Subcutaneous adipose tissue (tissue), 4 donors: ENCODE results near the gene CLK2. TPM values are rescaled to one million over a fixed set of nuclear protein-coding genes. Genes with fewer than 3 reads are reported as not detected.

Experiments
- total RNA-seq, 4 donors: library from RNA; depleted of rRNA; stranded (reverse); fragments of >200 nt; gene quantifications; one replicate each; pipeline ENCODE4 v1.1.0, GENCODE V29; 2016
- TF ChIP-seq, protein P1 (sequence below): fragments of 450-650 bp; IDR thresholded peaks from one replicate; pipeline ENCODE4 v1.5.1; 2016; ENCODE audit warnings: low read depth, mild to moderate bottlenecking, control low read depth, antibody characterized with exemption, moderate library complexity

CLK2 gene
- total RNA-seq, 4 donors from 2014 or later = 23.5 to 36.7 (median 26.3) TPM

DNA sequence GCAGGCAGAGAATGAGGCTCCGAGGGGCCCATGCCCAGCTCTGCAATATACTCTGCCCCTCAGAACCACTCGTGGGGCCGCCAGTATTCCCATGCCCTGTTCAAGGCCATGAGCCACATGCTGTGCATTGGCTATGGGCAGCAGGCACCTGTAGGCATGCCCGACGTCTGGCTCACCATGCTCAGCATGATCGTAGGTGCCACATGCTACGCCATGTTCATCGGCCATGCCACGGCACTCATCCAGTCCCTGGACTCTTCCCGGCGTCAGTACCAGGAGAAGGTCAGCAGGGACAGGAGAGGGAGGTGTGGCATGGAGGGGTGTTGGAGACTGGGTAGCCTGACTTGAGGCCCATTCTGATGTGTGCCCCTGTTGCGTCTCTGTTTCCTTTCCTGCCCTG is 11.2 kb upstream of the CLK2 start:
- TF ChIP-seq, protein P1, sequence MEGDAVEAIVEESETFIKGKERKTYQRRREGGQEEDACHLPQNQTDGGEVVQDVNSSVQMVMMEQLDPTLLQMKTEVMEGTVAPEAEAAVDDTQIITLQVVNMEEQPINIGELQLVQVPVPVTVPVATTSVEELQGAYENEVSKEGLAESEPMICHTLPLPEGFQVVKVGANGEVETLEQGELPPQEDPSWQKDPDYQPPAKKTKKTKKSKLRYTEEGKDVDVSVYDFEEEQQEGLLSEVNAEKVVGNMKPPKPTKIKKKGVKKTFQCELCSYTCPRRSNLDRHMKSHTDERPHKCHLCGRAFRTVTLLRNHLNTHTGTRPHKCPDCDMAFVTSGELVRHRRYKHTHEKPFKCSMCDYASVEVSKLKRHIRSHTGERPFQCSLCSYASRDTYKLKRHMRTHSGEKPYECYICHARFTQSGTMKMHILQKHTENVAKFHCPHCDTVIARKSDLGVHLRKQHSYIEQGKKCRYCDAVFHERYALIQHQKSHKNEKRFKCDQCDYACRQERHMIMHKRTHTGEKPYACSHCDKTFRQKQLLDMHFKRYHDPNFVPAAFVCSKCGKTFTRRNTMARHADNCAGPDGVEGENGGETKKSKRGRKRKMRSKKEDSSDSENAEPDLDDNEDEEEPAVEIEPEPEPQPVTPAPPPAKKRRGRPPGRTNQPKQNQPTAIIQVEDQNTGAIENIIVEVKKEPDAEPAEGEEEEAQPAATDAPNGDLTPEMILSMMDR = no peak

DNA sequence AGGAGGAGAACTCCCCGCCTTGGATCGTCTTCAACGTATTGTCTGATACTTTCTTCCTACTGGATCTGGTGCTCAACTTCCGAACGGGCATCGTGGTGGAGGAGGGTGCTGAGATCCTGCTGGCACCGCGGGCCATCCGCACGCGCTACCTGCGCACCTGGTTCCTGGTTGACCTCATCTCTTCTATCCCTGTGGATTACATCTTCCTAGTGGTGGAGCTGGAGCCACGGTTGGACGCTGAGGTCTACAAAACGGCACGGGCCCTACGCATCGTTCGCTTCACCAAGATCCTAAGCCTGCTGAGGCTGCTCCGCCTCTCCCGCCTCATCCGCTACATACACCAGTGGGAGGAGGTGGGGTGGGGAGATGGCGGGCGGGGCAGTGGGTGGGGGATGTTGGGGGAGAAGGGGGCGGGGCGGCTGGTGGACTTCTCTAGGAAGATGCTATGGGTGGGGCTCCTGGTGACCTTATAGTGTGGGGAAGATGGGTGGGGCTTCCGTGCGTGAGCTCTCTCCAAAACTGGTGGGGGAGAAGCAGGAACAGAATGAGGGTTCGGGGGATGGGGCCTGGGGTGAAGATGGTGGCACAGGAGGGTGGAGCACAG is 9.3 kb upstream of the CLK2 start:
- TF ChIP-seq, protein P1 = no peak

DNA sequence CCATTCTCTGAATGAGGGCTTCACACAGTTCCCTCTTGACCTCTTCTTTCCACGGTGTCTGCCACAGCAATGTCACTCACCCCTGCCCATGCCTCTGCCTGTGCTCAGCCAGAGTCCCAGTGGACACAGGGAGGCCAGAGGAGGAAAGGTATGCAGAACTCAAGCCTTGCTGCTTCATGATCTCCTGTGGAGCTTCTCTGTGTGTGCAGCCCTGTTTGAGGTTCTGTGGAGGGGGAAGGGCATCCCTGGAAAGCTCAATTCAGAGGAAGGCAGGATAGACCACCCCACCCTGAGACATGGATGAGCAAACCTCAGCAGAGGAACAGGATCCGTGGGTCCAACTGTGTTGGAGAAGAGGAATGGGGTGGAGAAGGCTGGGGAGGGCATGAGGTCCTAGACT is 6.0 kb upstream of the CLK2 start:
- TF ChIP-seq, protein P1 = no peak

DNA sequence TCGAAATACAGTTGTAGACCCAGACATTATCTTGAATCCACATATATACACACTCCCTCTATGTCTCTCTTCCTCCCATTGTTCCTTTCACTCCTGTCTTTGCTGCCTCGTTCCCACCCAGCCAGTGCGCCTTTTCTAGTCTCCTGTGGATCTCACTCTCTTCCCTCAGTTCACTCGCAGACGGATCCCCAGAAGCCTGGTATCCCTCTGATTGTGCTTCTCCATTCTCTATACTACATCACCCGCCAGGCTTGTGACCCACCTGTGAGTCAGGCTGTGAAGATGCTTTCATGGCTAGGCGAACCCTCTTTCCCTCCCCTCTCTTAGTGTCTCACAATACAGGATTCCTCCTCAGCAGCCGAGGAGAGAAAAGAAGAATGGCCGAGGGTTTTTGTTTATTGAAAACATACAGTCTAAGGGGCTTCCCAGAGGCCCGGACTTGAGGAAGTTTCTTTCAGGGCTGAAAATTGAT is 5.4 kb upstream of the CLK2 start:
- TF ChIP-seq, protein P1 = no peak

DNA sequence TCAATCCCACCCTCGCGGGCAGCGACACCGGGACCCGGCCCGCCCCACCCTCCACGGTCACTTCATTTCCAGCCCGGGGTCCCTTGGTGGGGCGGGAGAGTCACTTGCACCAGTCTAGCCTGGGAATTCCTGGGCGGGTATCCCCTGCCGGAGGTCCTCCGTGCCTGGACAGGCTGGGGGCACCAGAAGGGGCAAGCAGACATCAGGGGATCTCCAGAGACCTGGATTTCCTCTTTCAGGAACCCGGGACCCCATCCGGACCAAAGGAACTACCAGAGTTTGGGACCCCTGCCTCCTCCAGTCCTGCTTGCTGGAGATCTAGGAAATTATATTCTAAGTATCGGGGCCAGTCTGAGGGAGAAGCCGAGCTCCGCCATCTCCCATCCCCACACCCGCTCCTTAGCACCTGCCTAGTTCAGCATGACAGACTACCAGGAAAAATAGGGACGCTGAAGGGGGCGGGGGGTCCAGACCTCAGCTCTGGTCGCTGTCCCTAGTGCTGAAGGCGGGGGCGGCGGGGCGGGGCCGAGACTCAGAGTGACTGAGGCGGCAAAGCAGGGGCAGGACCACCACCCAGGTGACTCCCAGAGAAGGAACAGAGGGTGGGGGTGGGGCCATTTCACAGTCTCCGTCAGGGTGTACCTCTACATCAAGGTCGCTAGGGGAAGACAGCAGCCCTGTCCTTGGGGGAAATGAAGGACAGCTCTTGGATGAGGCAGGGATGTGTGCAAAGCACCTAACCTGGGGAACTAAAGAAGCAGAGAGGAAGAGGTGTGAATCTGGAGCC is 4.8 kb upstream of the CLK2 start:
- TF ChIP-seq, protein P1 = no peak

DNA sequence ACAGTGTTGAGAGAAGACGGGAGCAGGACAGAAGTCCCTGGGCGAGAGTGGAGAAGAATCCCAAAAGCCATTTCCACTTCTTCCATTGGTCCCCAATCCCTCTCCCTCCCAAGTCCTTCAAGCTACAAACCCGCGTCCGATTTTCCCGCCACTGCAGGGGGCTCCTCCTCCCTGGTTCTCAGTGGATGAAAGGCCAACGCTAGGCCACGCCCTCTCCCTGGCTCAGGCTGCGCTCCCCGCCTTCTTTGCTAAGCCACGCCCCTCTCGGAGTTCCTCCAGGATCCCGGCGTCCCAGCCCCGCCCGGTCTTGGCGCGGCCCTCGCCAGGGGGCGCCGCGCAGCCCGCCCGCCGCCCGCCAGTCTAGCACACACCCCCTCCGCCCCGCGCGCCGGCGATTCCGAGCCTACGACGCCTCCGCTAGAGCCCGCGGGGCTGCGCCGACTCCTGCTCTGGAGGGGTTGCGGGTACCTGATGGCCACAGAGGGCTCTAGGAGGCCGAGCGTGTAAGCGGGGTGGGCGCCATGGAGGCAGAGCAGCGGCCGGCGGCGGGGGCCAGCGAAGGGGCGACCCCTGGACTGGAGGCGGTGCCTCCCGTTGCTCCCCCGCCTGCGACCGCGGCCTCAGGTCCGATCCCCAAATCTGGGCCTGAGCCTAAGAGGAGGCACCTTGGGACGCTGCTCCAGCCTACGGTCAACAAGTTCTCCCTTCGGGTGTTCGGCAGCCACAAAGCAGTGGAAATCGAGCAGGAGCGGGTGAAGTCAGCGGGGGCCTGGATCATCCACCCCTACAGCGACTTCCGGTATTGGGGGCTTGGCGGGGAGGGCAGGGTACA is 4.0 kb upstream of the CLK2 start, which contains the start of gene HCN3:
Gene HCN3 (plus strand): TSS at position 394 of the 832 bp plus-strand sequence. CDS start 128 bp downstream, at position 522.
- TF ChIP-seq, protein P1 = no peak
